H1 (cell line): ENCODE results near the gene PRODH2. TPM values are rescaled to one million over a fixed set of nuclear protein-coding genes. Genes with fewer than 3 reads are reported as not detected.

Experiments
- CTCF ChIA-PET: fragments of 300-600 bp; sonication (Branson Sonifier 250); formaldehyde crosslinking; loops from one replicate; lab custom pipeline; 2021; ENCODE audit not compliant: partially characterized antibody; lab: Charles Lee
- POLR2A ChIA-PET: fragments of 300-600 bp; sonication (Branson Sonifier 250); formaldehyde crosslinking; loops from one replicate; lab custom pipeline; 2021; ENCODE audit warnings: inconsistent platforms; ENCODE audit not compliant: partially characterized antibody; lab: Charles Lee
- DNase-seq, 2 experiments: peaks; one replicate each; pipeline versions ENCODE4 v3.0.0 to v3.0.0-alpha.2; 2010 to 2022; ENCODE audit warnings: low spot score in 2 of 2, low read depth in 1 of 2, mixed read lengths in 1 of 2
- FAIRE-seq: peaks from 2 replicates; lab custom pipeline; 2011; peaks lifted over from hg19 to GRCh38; lab: Jason Lieb, UNC
- H2AFZ ChIP-seq: 2 replicates; pipeline ENCODE4 v1.8.1; 2012; ENCODE audit warnings: low read length, inconsistent platforms
- H2AK5ac ChIP-seq: 2 replicates; pipeline ENCODE4 v1.6.1; 2013; ENCODE audit warnings: low read depth, low read length
- H2BK120ac ChIP-seq: replicated peaks from 2 replicates; pipeline ENCODE3; 2013; ENCODE audit warnings: low read depth, low read length, inconsistent platforms
- H2BK12ac ChIP-seq: 2 replicates; pipeline ENCODE4 v1.6.1; 2013; ENCODE audit warnings: low read depth, low read length
- H2BK15ac ChIP-seq: 2 replicates; pipeline ENCODE4 v1.6.1; 2013; ENCODE audit warnings: low read length
- H2BK20ac ChIP-seq: 2 replicates; pipeline ENCODE4 v1.6.1; 2013; ENCODE audit warnings: low read length
- H2BK5ac ChIP-seq: 2 replicates; pipeline ENCODE4 v1.6.1; 2013; ENCODE audit warnings: low read depth, low read length
- H3K14ac ChIP-seq: 2 replicates; pipeline ENCODE4 v1.6.1; 2013; ENCODE audit warnings: inconsistent platforms; ENCODE audit not compliant: insufficient read length
- H3K18ac ChIP-seq: 2 replicates; pipeline ENCODE4 v1.6.1; 2013; ENCODE audit warnings: low read length; ENCODE audit errors: extremely low read depth
- H3K23ac ChIP-seq: 2 replicates; pipeline ENCODE4 v1.6.1; 2013; ENCODE audit warnings: inconsistent platforms; ENCODE audit not compliant: insufficient read length
- H3K23me2 ChIP-seq: 2 replicates; pipeline ENCODE4 v1.6.1; 2013; ENCODE audit warnings: low read depth, low read length
- H3K27ac ChIP-seq: 2 replicates; pipeline ENCODE4 v1.6.1; 2011; ENCODE audit warnings: low read depth, low read length, inconsistent platforms
- H3K27me3 ChIP-seq, 4 experiments: replicated peaks in 1 of 4; 1 replicate in 1 of 4; 2 replicates in 3 of 4; pipeline versions ENCODE4 v1.6.1 to v1.8.1; 2011 to 2013; ENCODE audit warnings: low read length in 3 of 4, mild to moderate bottlenecking in 3 of 4, inconsistent platforms in 2 of 4, mixed read lengths in 2 of 4, moderate library complexity in 1 of 4; ENCODE audit not compliant: control insufficient read depth in 3 of 4, insufficient read depth in 3 of 4; ENCODE audit errors: extremely low read depth in 1 of 4
- H3K36me3 ChIP-seq, 4 experiments: 2 replicates each; pipeline versions ENCODE4 v1.6.1 to v1.8.1; 2011 to 2013; ENCODE audit warnings: mild to moderate bottlenecking in 4 of 4, low read length in 3 of 4, moderate library complexity in 2 of 4, control low read depth in 1 of 4, inconsistent platforms in 1 of 4; ENCODE audit not compliant: insufficient read depth in 4 of 4, control insufficient read depth in 2 of 4
- H3K4ac ChIP-seq: replicated peaks from 2 replicates; pipeline ENCODE3; 2013; ENCODE audit warnings: low read length, low read depth, mixed read lengths, inconsistent platforms; ENCODE audit not compliant: insufficient read length
- H3K4me1 ChIP-seq, 4 experiments: replicated peaks in 1 of 4; 1 replicate in 1 of 4; 2 replicates in 3 of 4; pipeline versions ENCODE4 v1.6.1 to v1.8.1; 2011 to 2013; ENCODE audit warnings: low read length in 3 of 4, inconsistent platforms in 2 of 4, mixed read lengths in 1 of 4; ENCODE audit not compliant: insufficient read depth in 4 of 4, control insufficient read depth in 3 of 4
- H3K4me2 ChIP-seq, 2 experiments: 2 replicates each; pipeline versions ENCODE4 v1.6.1 to v1.8.1; 2011 to 2013; ENCODE audit warnings: low read depth in 2 of 2, low read length in 2 of 2, control low read depth in 1 of 2, inconsistent platforms in 1 of 2, mild to moderate bottlenecking in 1 of 2; ENCODE audit not compliant: insufficient read depth in 1 of 2
- H3K4me3 ChIP-seq, 4 experiments: fragments of 200-600, 300-600 bp in 1 of 4; sonication (generic), shearing (Covaris generic), sonication (Bioruptor Twin) in 1 of 4; 2 replicates each; pipeline versions ENCODE4 v1.5.1 to v1.8.1; 2011 to 2016; ENCODE audit warnings: low read length in 4 of 4, low read depth in 3 of 4, control low read depth in 2 of 4, inconsistent platforms in 2 of 4, mild to moderate bottlenecking in 2 of 4, mixed read lengths in 1 of 4, moderate library complexity in 1 of 4; ENCODE audit not compliant: insufficient read depth in 2 of 4; ENCODE audit errors: extremely low read depth in 1 of 4
- H3K56ac ChIP-seq: replicated peaks from 2 replicates; pipeline ENCODE3; 2013; ENCODE audit warnings: low read depth, mild to moderate bottlenecking, mixed read lengths, low read length, inconsistent platforms; ENCODE audit not compliant: insufficient read length
- H3K79me1 ChIP-seq: 2 replicates; pipeline ENCODE4 v1.6.1; 2013; ENCODE audit warnings: low read depth, low read length, control low read depth
- H3K79me2 ChIP-seq, 2 experiments: 2 replicates each; pipeline versions ENCODE4 v1.6.1 to v1.8.1; 2012 to 2013; ENCODE audit warnings: low read length in 2 of 2, mild to moderate bottlenecking in 2 of 2, inconsistent platforms in 1 of 2; ENCODE audit not compliant: insufficient read depth in 2 of 2, control insufficient read depth in 1 of 2
- H3K9ac ChIP-seq, 4 experiments: replicated peaks in 1 of 4; 1 replicate in 1 of 4; 2 replicates in 3 of 4; pipeline versions ENCODE4 v1.6.1 to v1.8.1; 2011 to 2013; ENCODE audit warnings: low read depth in 3 of 4, low read length in 3 of 4, control low read depth in 2 of 4, mild to moderate bottlenecking in 2 of 4, moderate library complexity in 2 of 4, inconsistent platforms in 1 of 4; ENCODE audit errors: extremely low read depth in 1 of 4
- H3K9me3 ChIP-seq, 2 experiments: 2 replicates each; pipeline versions ENCODE4 v1.6.1 to v1.8.1; 2012 to 2013; ENCODE audit warnings: mild to moderate bottlenecking in 2 of 2, moderate library complexity in 2 of 2, control low read depth in 1 of 2, inconsistent platforms in 1 of 2, low read depth in 1 of 2, low read length in 1 of 2, mixed read lengths in 1 of 2; ENCODE audit not compliant: insufficient read depth in 2 of 2
- H4K20me1 ChIP-seq, 2 experiments: replicated peaks in 1 of 2; 2 replicates each; pipeline versions ENCODE3 to v1.8.1; 2011 to 2013; ENCODE audit warnings: inconsistent platforms in 2 of 2, low read length in 2 of 2, mild to moderate bottlenecking in 1 of 2; ENCODE audit not compliant: insufficient read depth in 2 of 2, control insufficient read depth in 1 of 2
- H4K5ac ChIP-seq: 2 replicates; pipeline ENCODE4 v1.6.1; 2013; ENCODE audit warnings: low read length, low read depth, mixed read lengths, inconsistent platforms; ENCODE audit not compliant: insufficient read length
- H4K8ac ChIP-seq: 2 replicates; pipeline ENCODE4 v1.8.0; 2013; ENCODE audit warnings: mild to moderate bottlenecking, moderate library complexity, low read length, inconsistent platforms; ENCODE audit not compliant: insufficient read depth; ENCODE audit errors: extremely low read depth
- H4K91ac ChIP-seq: replicated peaks from 2 replicates; pipeline ENCODE3; 2013; ENCODE audit warnings: low read length, mixed read lengths, inconsistent platforms; ENCODE audit not compliant: insufficient read length
- BCL11A ChIP-seq, 2 experiments: IDR thresholded peaks; one replicate each; pipeline ENCODE4 v1.6.1; 2011; ENCODE audit warnings: low read depth in 2 of 2, low read length in 2 of 2, mild to moderate bottlenecking in 2 of 2
- CTBP2 ChIP-seq: IDR thresholded peaks from 2 replicates; pipeline ENCODE4 v1.7.0; 2011; ENCODE audit warnings: borderline replicate concordance, mild to moderate bottlenecking, moderate library complexity, mixed read lengths, low read length; ENCODE audit not compliant: insufficient read depth, insufficient read length
- HDAC2 ChIP-seq, 2 experiments: fragments of 300-600 bp in 1 of 2; sonication (generic) in 1 of 2; IDR thresholded peaks; 2 replicates each; pipeline ENCODE4 v1.6.1; 2011 to 2012; ENCODE audit warnings: low read depth in 2 of 2, low read length in 2 of 2, mild to moderate bottlenecking in 2 of 2, moderate library complexity in 2 of 2, borderline replicate concordance in 1 of 2, inconsistent platforms in 1 of 2
- NRF1 ChIP-seq: IDR thresholded peaks from 2 replicates; pipeline ENCODE4 v1.6.1; 2011; ENCODE audit warnings: mild to moderate bottlenecking, low read depth, low read length, improper control_type of control experiment
- RBBP5 ChIP-seq: IDR thresholded peaks from 2 replicates; pipeline ENCODE4 v1.7.1; 2012; ENCODE audit warnings: low read depth, mild to moderate bottlenecking, inconsistent platforms, low read length, moderate library complexity, borderline replicate concordance
- SP1 ChIP-seq: IDR thresholded peaks from 2 replicates; pipeline ENCODE4 v1.6.1; 2011; ENCODE audit warnings: low read depth, low read length
- SP4 ChIP-seq: IDR thresholded peaks from 2 replicates; pipeline ENCODE4 v1.6.1; 2012; ENCODE audit warnings: low read length, inconsistent platforms
- TAF7 ChIP-seq: optimal IDR thresholded peaks from 2 replicates; pipeline ENCODE3; 2011; ENCODE audit warnings: low read depth, mild to moderate bottlenecking, inconsistent platforms, low read length, moderate library complexity, borderline replicate concordance
- WGBS, 2 experiments: shearing (Covaris generic) in 1 of 2; methylation state at CpG; one replicate each; pipeline versions ENCODE4 v1.1.6 to v1.1.7; 2013 to 2015; ENCODE audit warnings: low lambda C conversion rate in 2 of 2, mixed read lengths in 2 of 2, inconsistent platforms in 1 of 2, low coverage in 1 of 2, missing lambda C conversion rate in 1 of 2; ENCODE audit not compliant: insufficient replicate concordance in 2 of 2, insufficient coverage in 1 of 2, insufficient read length in 1 of 2; ENCODE audit errors: extremely low coverage in 1 of 2, missing lambda C conversion rate in 1 of 2; 5-methylcytosine and 5-hydroxymethylcytosine counted together
- polyA plus RNA-seq, 7 experiments: library from polyadenylated mRNA; depleted of rRNA in 3 of 7; stranded (reverse) in 5 of 7; unstranded in 2 of 7; fragments of >200 nt in 5 of 7; fragments of 200-250 nt in 2 of 7; gene quantifications; 1 replicate in 5 of 7; 2 replicates in 1 of 7; 4 replicates in 1 of 7; pipeline versions ENCODE4 v1.2.1 to v1.2.3, GENCODE V29; 2011 to 2013; ENCODE audit warnings: missing spikeins in 2 of 7, mixed read lengths in 2 of 7
- total RNA-seq: library from RNA; stranded (reverse); fragmentation: NEBNext Ultra II Directional; extraction: Animal tissue kit (Norgen Biotek cat#: 25700); gene quantifications from 2 replicates; pipeline ENCODE4 v1.2.1, GENCODE V29; 2021

PRODH2 gene
- total and polyA plus RNA-seq, 2 of the 8 experiments (the other 6 are each of a cell fraction or from before 2014, with no cell fraction given): not detected

GRCh38 chr19:35841961-35842595 is 29.4 kb upstream of the PRODH2 start:
- H2BK12ac ChIP-seq: no peak overlapping the region
- H3K27ac ChIP-seq: no peak overlapping the region
- no peak overlapping the region for H2BK5ac ChIP-seq
- no peak overlapping the region for H2AK5ac ChIP-seq
- ChIA-PET CTCF (no interaction called here), POLR2A (no interaction called here)
- H2AFZ ChIP-seq: no peak overlapping the region
- H4K5ac ChIP-seq: no peak overlapping the region
- H3K4ac ChIP-seq: no peak overlapping the region
- H3K79me2 ChIP-seq: no peaks in the 10 kb centered on the region
- H3K4me3 ChIP-seq: no peak overlapping the region
- no peak overlapping the region for H3K18ac ChIP-seq
- DNase-seq: no peak
- FAIRE-seq: no peak
- H3K27me3 ChIP-seq: peaks cover 20 to 40% (median 31%) of the 10 kb centered on the region in 4 experiments
- peaks cover 22% of the 10 kb centered on the region for H3K23me2 ChIP-seq
- H2BK15ac ChIP-seq: no peak overlapping the region
- no peak overlapping the region for H3K9ac ChIP-seq
- WGBS, 2 experiments: 90 to 100% methylated on average over 1 to 13 of the region's 13 CpGs
- peaks cover 0 to 16% (median 5%) of the 10 kb centered on the region in 4 experiments; a peak in 5 of 7 replicates for H3K4me1 ChIP-seq
- H2BK20ac ChIP-seq: no peak overlapping the region
- no peak overlapping the region for H3K14ac ChIP-seq
- H3K4me2 ChIP-seq: no peak overlapping the region
- no peak overlapping the region for H4K91ac ChIP-seq
- no peak overlapping the region for H3K23ac ChIP-seq
- H2BK120ac ChIP-seq: no peak overlapping the region
- no peaks in the 10 kb centered on the region for H3K36me3 ChIP-seq
- H3K9me3 ChIP-seq: no peaks in the 10 kb centered on the region; a peak in 1 of 4 replicates
- no peak overlapping the region for H3K56ac ChIP-seq
- H3K79me1 ChIP-seq: no peaks in the 10 kb centered on the region
- H4K8ac ChIP-seq: no peak overlapping the region
- peaks cover 0 to 2% of the 10 kb centered on the region in 2 experiments for H4K20me1 ChIP-seq
- TF ChIP-seq HDAC2 (IDR thresholded peaks at IDR 0.05; ENCODE audit: borderline replicate concordance in 1 of 2, low read depth in 2 of 2, low read length in 2 of 2) (no peak), NRF1 (no peak), RBBP5 (no peak), SP1 (no peak), BCL11A (IDR thresholded peaks at IDR 0.05; ENCODE audit: low read depth in 2 of 2, low read length in 2 of 2) (no peak), SP4 (no peak), TAF7 (no peak), CTBP2 (no peak)
